Heart right ventricle (tissue), 16 donors: Measurements from ENCODE around the gene SLC39A5. TPM values are rescaled to one million over a fixed set of nuclear protein-coding genes. Genes with fewer than 3 reads are reported as not detected.

ENCODE experiments used
- ATAC-seq, 8 donors: fragments of 200-7000 bp; cut with Tn5 transposase; one replicate each; pipeline ENCODE4 v1.9.1; 2020; ENCODE audit warnings: mild to moderate bottlenecking in 8 of 8, moderate library complexity in 8 of 8, moderate number of reproducible peaks in 1 of 8
- DNase-seq, 2 donors: peaks; one replicate each; pipeline ENCODE4 v3.0.0-alpha.2; 2020
- H3K27ac ChIP-seq, 10 donors: fragments of 200-600 bp; sonication (generic) in 2 of 10; one replicate each; pipeline versions ENCODE4 v1.5.0 to v1.8.0; 2020 to 2022; ENCODE audit warnings: mild to moderate bottlenecking in 3 of 10
- H3K27me3 ChIP-seq, 7 donors: fragments of 200-600 bp; one replicate each; pipeline ENCODE4 v1.8.0; 2021 to 2022; ENCODE audit warnings: mild to moderate bottlenecking in 2 of 7
- H3K36me3 ChIP-seq, 9 donors: fragments of 200-600 bp; sonication (generic) in 1 of 9; one replicate each; pipeline versions ENCODE4 v1.5.0 to v1.8.0; 2020 to 2022; ENCODE audit warnings: mild to moderate bottlenecking in 2 of 9
- H3K4me1 ChIP-seq, 9 donors: fragments of 200-600 bp; sonication (generic) in 1 of 9; one replicate each; pipeline versions ENCODE4 v1.5.0 to v1.8.0; 2020 to 2022; ENCODE audit warnings: mild to moderate bottlenecking in 4 of 9
- H3K4me3 ChIP-seq, 10 donors: fragments of 200-600 bp; sonication (generic) in 2 of 10; one replicate each; pipeline versions ENCODE4 v1.5.0 to v1.8.0; 2020 to 2022; ENCODE audit warnings: mild to moderate bottlenecking in 7 of 10, moderate library complexity in 2 of 10
- H3K9me3 ChIP-seq, 11 donors: fragments of 200-600 bp in 10 of 11; sonication (generic) in 2 of 11; one replicate each; pipeline versions ENCODE4 v1.5.0 to v1.8.0; 2013 to 2022; ENCODE audit warnings: mild to moderate bottlenecking in 2 of 11, control low read depth in 1 of 11, moderate library complexity in 1 of 11
- WGBS, 2 donors: extraction: QIAGEN DNeasy Blood & Tissue Kit; methylation state at CpG; one replicate each; pipeline ENCODE4 v1.1.7; 2013; ENCODE audit warnings: inconsistent platforms in 1 of 2; 5-methylcytosine and 5-hydroxymethylcytosine counted together
- intact Hi-C, 10 donors: fragments of 100-400 bp; cut with DNase I; formaldehyde crosslinking; loops; one replicate each; pipeline versions ENCODE4 v1.11.1 to v1.14.2; 2022
- polyA plus RNA-seq, 2 donors: library from polyadenylated mRNA; stranded (reverse); fragments of 200-250 nt; gene quantifications; one replicate each; pipeline ENCODE4 v1.2.3, GENCODE V29; 2013
- total RNA-seq, 10 donors: library from RNA; stranded (reverse); fragmentation: NEBNext Ultra II Directional in 3 of 10; extraction: Animal tissue kit (Norgen Biotek cat#: 25700) in 3 of 10; gene quantifications; one replicate each; pipeline versions ENCODE4 v1.2.1 to v1.2.4, GENCODE V29; 2021 to 2023
- TF ChIP-seq, protein P1 (sequence below), 9 donors: fragments of 200-600 bp; sonication (generic) in 2 of 9; IDR thresholded peaks; one replicate each; pipeline versions ENCODE4 v1.5.0 to v1.8.0; 2021 to 2022; ENCODE audit warnings: antibody characterized with exemption in 9 of 9, mild to moderate bottlenecking in 5 of 9, moderate library complexity in 1 of 9
- donor health status: Arrhythmogenic right ventricular cardiomyopathy.
- donor health status: ischemic (EF 13 %, LVEDD 7.1; RV severe dilation, severe dysfunction).
- donor health status: healthy with polysubstance abuse.
- donor health status: DM: no; HTN: yes; CAD: no.
- donor health status: DM: no; HTN: no; CAD: no.
- donor health status: ischemic (EF 25% LVEDD 6.9; RV normal size, moderate dysfunction).
- donor health status: ischemic (EF 25% LVEDD 5.7; RV mildly dilated, moderate dysfunction).
- donor health status: healthy.
- donor health status: DM: yes; HTN: yes; CAD: no.
- donor health status: Ischemic cardiomyopathy.
- donor health status: ischemic (EF 35%, LVEDD 5.7; RV mildly dilated, moderate dysfunction).
- donor health status: nonischemic (EF 11% LVEDD 7.7; RV severe dilation, severe dysfunction).
- donor health status: DM: yes; HTN: yes; CAD: no.
- donor health status: PGD.
- donor health status: ischemic (EF 29% LVEDD 5.4; RV normal size, mild dysfunction).
- donor health status: nonischemic (EF 23%, LVEDD 6.1; RV moderate dilation, normal function).

Gene SLC39A5
- total and polyA plus RNA-seq, 12 donors: 0.20 to 0.59 TPM; not detected in 10

DNA sequence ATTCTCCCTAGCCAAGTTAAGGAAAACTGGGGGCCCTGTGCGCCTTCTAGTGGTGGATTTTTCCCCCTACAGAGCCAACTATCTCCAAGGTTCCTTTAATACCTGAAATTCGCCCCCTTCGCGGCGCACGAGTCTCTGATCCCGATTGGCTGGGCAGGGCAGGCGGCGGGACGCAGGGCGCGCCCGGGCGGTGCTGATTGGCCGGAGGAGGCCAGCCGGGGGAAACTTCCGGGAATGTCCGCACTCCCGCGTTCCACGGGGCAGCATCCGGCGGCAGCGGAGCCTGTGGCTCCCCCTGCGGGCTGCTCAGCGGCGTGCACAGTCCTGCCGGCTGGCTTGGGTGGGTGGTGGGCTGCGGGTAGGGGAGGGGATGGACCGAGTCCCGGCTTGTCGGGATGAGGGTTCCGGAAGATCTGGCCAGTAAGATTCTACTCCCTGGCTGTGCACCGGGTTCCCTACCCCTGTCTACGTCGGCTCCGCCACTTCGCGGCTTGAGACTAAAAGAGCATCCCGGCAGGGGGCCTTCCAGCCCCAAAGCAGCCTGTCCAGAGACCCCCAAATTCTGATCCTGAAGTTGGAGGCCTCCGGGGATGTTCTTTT, 5.6 kb upstream of the SLC39A5 start, which contains the start of gene NABP2:
NABP2 (plus strand) TSS at position 241 of the 600 bp plus-strand sequence. CDS start 515 bp downstream, outside the sequence.
- peak; percentile 98 for DNase-seq
- peaks cover 4 to 49% (median 39%) of the 10 kb centered on the region in 9 donors for H3K4me1 ChIP-seq
- no peaks in the 10 kb centered on the region for H3K27me3 ChIP-seq
- TF ChIP-seq, protein P1, sequence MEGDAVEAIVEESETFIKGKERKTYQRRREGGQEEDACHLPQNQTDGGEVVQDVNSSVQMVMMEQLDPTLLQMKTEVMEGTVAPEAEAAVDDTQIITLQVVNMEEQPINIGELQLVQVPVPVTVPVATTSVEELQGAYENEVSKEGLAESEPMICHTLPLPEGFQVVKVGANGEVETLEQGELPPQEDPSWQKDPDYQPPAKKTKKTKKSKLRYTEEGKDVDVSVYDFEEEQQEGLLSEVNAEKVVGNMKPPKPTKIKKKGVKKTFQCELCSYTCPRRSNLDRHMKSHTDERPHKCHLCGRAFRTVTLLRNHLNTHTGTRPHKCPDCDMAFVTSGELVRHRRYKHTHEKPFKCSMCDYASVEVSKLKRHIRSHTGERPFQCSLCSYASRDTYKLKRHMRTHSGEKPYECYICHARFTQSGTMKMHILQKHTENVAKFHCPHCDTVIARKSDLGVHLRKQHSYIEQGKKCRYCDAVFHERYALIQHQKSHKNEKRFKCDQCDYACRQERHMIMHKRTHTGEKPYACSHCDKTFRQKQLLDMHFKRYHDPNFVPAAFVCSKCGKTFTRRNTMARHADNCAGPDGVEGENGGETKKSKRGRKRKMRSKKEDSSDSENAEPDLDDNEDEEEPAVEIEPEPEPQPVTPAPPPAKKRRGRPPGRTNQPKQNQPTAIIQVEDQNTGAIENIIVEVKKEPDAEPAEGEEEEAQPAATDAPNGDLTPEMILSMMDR (IDR thresholded peaks at IDR 0.05): peak; percentile 76 to 98 (median 89)
- peak; percentile 83 to 92 (median 89) for ATAC-seq
- H3K27ac ChIP-seq: peak within 1 kb of the TSS; percentile 51 to 99 (median 88)
- peak within 1 kb of the TSS; percentile 50 to 78 (median 70) for H3K4me3 ChIP-seq
- H3K9me3 ChIP-seq: no peaks in the 10 kb centered on the region
- H3K36me3 ChIP-seq: peaks cover 0 to 35% (median 0%) of the 10 kb centered on the region in 9 donors
- intact Hi-C loops: loop anchor here in 6 of 10 donors (1.0 to 5.0 kb wide), 7 partner anchors 31 to 107 kb away; partner anchors contain the start of genes ZC3H10 (in 4 of the 6), ANKRD52 (in 2 of the 6), RPL41 (in 1 of the 6) and SMARCC2 (in 1 of the 6)
- 1% methylated on average over 41 of the region's 41 CpGs for WGBS, 2 donors

DNA sequence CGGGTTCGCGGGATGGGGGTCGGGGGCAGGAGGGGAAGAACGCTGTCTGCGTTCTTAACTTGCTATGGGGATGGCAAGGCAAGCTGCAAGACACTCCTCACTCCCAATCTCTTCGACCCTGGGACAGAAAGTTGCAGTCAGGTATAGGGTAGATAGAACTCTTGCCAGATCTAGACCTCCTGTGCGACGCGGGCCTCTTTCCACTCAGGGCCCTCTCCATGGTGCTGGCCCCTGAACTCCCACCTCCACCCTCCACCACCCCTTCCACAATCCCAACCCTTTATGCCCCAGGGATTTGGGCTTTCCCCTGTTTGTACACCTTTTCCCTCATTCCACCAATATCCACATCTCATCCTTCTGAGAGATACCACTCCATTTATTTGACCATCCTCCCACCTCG, 4.9 kb upstream of the SLC39A5 start:
- WGBS, 2 donors: 71 to 77% methylated on average over 11 of the region's 11 CpGs
- peak overlapping the region in 9 of 10 donors; percentile 58 to 78 (median 71) for H3K4me3 ChIP-seq
- DNase-seq (no peak), ATAC-seq (no peak)
- H3K4me1 ChIP-seq: peaks cover 4 to 42% (median 34%) of the 10 kb centered on the region in 9 donors
- TF ChIP-seq, protein P1 (IDR thresholded peaks at IDR 0.05): no peak
- H3K36me3 ChIP-seq: peaks cover 0 to 40% (median 0%) of the 10 kb centered on the region in 9 donors
- intact Hi-C loops: loop anchor here in 6 of 10 donors (1.0 to 5.0 kb wide), 7 partner anchors 32 to 108 kb away; partner anchors contain the start of genes ZC3H10 (in 4 of the 6), ANKRD52 (in 2 of the 6), RPL41 (in 1 of the 6) and SMARCC2 (in 1 of the 6)
- peak overlapping the region in 7 of 10 donors; percentile 81 to 99 (median 93) for H3K27ac ChIP-seq
- no peaks in the 10 kb centered on the region for H3K9me3 ChIP-seq
- H3K27me3 ChIP-seq: no peaks in the 10 kb centered on the region

DNA sequence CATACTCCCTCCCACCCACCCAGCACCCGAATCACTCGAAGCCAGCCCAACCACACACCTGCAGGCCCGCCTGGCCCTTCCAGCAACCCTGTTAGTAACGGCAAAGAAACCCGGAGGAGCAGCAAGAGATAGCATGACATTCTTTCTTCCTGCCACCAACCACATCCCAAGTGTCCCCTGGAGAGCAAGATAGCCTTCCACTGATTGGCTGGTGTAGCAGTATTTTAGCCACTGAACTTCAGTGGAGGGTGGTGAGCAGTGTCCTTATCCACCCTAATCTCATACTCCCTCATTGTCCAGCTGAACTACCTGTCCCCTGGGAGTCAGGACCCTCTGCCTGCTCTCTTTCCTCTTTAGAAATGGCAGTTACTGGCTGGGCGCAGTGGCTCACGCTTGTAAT, 769 bp upstream of the SLC39A5 start:
- WGBS, 2 donors: 71 to 79% methylated on average over 7 of the region's 7 CpGs
- H3K27me3 ChIP-seq: no peaks in the 10 kb centered on the region
- peaks cover 0 to 11% (median 7%) of the 10 kb centered on the region in 9 donors for H3K4me1 ChIP-seq
- intact Hi-C loops: no loop called here
- DNase-seq: no peak
- peaks cover 0 to 40% (median 0%) of the 10 kb centered on the region in 9 donors for H3K36me3 ChIP-seq
- TF ChIP-seq, protein P1 (IDR thresholded peaks at IDR 0.05): no peak
- no peak overlapping the region for H3K27ac ChIP-seq
- ATAC-seq: no peak
- no peaks in the 10 kb centered on the region for H3K9me3 ChIP-seq
- no peak overlapping the region for H3K4me3 ChIP-seq

DNA sequence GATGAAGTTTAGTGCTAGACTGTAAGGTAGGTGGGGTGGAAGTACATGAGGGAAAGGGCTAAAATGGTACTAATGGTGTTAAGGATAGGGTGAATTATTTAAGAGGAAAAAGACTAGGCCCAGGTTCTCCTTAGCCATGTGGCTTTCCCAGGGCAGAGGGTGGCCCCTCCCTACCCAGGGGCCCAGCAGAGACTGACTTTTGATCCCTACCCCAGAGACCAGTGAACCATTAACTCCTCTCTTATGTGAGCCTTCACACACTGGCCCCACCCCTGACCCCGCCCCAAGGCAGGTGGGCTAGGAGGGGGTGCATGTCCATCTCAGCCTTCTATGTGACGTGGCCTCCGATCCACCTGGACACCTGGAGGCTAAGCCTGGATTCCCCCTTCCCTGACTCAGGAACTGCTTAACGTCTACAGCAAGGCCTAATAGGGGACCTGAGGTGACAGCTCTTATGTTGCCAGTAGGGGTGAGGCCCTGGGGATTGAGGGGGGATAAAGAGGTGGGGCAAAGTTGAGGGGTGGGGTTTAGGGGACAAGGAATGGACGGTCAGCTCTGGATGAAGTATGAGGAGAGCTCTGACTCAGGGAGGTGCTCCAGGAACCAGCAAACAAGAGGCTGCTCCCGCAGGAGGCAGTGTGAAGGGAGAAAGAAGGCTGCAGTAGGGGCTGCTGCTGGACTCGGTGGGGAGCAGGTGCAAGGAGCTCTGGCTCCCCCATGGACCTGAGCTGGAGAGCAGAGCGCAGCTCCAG, 757 bp downstream of the SLC39A5 start:
- ATAC-seq: no peak
- Histone ChIP-seq H3K27me3 (no peaks in the 10 kb centered on the region), H3K36me3 (peaks cover 0 to 38% (median 0%) of the 10 kb centered on the region in 9 donors), H3K4me3 (no peak overlapping the region), H3K9me3 (no peaks in the 10 kb centered on the region), H3K4me1 (no peaks in the 10 kb centered on the region), H3K27ac (no peak overlapping the region)
- TF ChIP-seq, protein P1 (IDR thresholded peaks at IDR 0.05): no peak
- intact Hi-C loops: no loop called here
- DNase-seq: no peak
- 77 to 82% methylated on average over 8 of the region's 8 CpGs for WGBS, 2 donors
